Measurements from ENCODE around the gene GPR15LG. TPM values are rescaled to one million over a fixed set of nuclear protein-coding genes. Genes with fewer than 3 reads are reported as not detected.

The GPR15LG gene
- total RNA-seq, 2 donors from 2014 or later, result 515 to 560 TPM

DNA sequence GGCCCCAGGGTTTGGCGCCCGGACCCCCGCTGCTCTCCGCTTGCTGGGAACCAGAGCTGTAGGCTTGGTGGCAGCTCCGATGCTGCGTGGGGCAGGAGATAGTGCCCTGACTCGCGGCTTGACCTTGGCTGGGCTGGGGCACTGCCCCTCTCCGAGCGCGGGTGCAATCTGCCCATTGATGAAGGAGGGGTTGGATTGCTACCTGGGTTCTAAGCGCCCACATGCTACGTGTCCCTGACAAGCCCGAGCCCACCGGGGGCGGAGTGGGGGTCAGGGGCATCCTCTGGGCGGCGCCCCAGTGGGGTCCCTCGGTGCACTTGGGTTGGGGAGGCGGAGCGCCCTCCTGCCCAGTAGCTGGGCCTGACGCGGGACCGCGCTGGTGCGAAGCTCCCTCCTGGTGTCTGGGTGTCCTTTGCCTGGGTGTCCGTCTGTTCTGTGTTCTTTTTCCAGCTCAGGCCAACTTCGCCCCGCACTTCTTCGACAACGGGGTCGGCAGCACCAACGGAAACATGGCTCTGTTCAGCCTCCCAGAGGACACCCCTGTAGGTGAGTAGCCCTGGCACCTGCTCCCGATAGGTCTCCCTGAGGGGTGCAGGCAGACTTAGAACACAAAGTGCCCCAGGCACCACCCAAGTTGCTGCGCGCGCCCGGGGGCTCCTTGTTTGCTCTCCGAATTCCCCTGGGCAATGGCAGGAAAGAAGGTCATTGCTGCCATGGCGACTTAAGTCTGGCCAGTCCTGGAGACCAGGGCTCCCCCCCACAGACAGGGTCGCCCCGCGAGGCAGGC lies 21.6 kb downstream of the GPR15LG start:
- Histone ChIP-seq H3K27me3 (no peaks in the 10 kb centered on the region), H3K36me3 (no peaks in the 10 kb centered on the region), H3K9me3 (no peaks in the 10 kb centered on the region), H3K4me3 (peak overlapping the region; percentile 51), H3K9ac (ENCODE audit: low read depth in 2 of 2, low read length in 2 of 2) (peak overlapping the region; percentile 69 to 76), H3K4me1 (peaks cover 17% of the 10 kb centered on the region), H3K27ac (peak overlapping the region; percentile 77)
- TF ChIP-seq, protein P1, sequence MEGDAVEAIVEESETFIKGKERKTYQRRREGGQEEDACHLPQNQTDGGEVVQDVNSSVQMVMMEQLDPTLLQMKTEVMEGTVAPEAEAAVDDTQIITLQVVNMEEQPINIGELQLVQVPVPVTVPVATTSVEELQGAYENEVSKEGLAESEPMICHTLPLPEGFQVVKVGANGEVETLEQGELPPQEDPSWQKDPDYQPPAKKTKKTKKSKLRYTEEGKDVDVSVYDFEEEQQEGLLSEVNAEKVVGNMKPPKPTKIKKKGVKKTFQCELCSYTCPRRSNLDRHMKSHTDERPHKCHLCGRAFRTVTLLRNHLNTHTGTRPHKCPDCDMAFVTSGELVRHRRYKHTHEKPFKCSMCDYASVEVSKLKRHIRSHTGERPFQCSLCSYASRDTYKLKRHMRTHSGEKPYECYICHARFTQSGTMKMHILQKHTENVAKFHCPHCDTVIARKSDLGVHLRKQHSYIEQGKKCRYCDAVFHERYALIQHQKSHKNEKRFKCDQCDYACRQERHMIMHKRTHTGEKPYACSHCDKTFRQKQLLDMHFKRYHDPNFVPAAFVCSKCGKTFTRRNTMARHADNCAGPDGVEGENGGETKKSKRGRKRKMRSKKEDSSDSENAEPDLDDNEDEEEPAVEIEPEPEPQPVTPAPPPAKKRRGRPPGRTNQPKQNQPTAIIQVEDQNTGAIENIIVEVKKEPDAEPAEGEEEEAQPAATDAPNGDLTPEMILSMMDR (IDR thresholded peaks at IDR 0.05), result no peak
- intact Hi-C loops (cut with DNase I), result no loop called here
- DNase-seq, result no peak

DNA sequence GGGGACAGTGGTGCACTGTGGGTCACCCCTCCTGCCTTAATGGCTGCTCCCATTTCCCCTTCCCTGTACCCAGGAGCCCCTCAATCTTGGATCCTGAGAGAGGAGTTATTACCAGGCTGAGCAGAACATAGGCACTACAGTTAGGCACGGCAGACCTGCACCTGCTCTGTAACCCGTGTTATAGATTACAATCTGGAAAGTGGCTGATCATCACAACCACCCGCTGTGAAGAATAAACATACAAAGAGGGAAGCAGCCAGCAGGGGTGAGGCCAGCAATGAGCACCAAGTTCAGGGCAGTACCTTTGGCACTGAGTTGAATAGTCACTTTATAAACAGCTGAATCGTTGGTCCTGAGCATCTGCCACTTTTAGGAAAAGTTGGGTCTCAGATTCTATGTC lies 22.5 kb downstream of the GPR15LG start:
- no peaks in the 10 kb centered on the region for H3K27me3 ChIP-seq
- peak overlapping the region; percentile 77 for H3K27ac ChIP-seq

DNA sequence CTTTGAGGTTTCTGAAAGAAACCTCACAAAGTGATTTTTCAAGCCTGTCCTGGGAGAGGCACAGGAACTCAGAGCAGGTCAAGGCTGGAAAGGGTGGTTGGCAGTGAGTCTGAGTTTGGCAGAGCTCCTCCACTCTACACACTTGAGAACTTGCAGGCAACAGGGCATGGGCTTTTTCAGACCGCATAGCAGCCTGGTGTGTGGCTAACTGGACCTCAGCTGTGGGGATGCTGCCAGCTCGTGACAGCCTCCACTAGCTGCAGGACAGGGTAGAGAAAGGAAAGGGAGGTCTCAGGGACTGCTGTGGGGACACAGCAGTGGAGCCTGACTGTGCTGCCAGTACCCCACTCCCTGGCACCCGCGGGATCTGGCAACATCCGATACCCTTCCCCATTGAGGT lies 23.3 kb downstream of the GPR15LG start:
- no peaks in the 10 kb centered on the region for H3K36me3 ChIP-seq
- intact Hi-C loops (cut with DNase I), result no loop called here
- no peaks in the 10 kb centered on the region for H3K27me3 ChIP-seq
- H3K27ac ChIP-seq, result peak overlapping the region; percentile 77
- H3K4me1 ChIP-seq, result peaks cover 30% of the 10 kb centered on the region
- peak overlapping the region in 1 of 2 donors; percentile 76 for H3K9ac ChIP-seq (ENCODE audit: low read depth in 2 of 2, low read length in 2 of 2)
- TF ChIP-seq, protein P1 (IDR thresholded peaks at IDR 0.05), result no peak
- no peak for DNase-seq
- H3K4me3 ChIP-seq, result no peak overlapping the region
- H3K9me3 ChIP-seq, result no peaks in the 10 kb centered on the region

More for the DNA sequence above, 22.5 kb downstream of the GPR15LG start:
- H3K36me3 ChIP-seq, result no peaks in the 10 kb centered on the region
- intact Hi-C loops (cut with DNase I), result no loop called here
- H3K9me3 ChIP-seq, result no peaks in the 10 kb centered on the region
- TF ChIP-seq, protein P1 (IDR thresholded peaks at IDR 0.05), result no peak
- H3K9ac ChIP-seq (ENCODE audit: low read depth in 2 of 2, low read length in 2 of 2), result peak overlapping the region; percentile 69 to 76
- H3K4me3 ChIP-seq, result no peak overlapping the region
- peak; percentile 82 for DNase-seq
- H3K4me1 ChIP-seq, result peaks cover 24% of the 10 kb centered on the region

DNA sequence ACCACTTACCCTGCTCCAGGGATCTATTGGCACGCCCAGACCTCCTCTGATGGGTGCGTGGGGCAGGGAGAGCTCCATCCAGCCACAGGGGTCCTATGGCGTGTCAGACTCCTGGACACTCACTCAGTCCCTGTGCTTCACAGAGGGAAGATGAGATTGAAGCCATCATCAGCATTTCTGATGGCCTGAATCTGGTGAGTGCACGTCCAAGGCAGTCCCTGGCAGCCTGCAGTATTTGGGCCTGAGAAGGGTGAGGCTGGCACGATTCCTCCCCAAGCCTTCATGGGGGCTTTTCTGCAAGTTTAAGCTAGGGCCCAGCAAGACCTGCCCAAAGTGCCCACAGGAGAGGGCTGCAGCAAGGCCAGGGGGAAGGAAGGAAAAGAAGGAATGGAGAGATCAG lies 24.0 kb downstream of the GPR15LG start:
- TF ChIP-seq, protein P1 (IDR thresholded peaks at IDR 0.05), result no peak
- Histone ChIP-seq H3K4me3 (no peak overlapping the region), H3K27me3 (no peaks in the 10 kb centered on the region), H3K9ac (ENCODE audit: low read depth in 2 of 2, low read length in 2 of 2) (peak overlapping the region in 1 of 2 donors; percentile 76), H3K9me3 (no peaks in the 10 kb centered on the region), H3K27ac (peak overlapping the region; percentile 77), H3K4me1 (peaks cover 30% of the 10 kb centered on the region), H3K36me3 (no peaks in the 10 kb centered on the region)
- no peak for DNase-seq
- intact Hi-C loops (cut with DNase I), result no loop called here

DNA sequence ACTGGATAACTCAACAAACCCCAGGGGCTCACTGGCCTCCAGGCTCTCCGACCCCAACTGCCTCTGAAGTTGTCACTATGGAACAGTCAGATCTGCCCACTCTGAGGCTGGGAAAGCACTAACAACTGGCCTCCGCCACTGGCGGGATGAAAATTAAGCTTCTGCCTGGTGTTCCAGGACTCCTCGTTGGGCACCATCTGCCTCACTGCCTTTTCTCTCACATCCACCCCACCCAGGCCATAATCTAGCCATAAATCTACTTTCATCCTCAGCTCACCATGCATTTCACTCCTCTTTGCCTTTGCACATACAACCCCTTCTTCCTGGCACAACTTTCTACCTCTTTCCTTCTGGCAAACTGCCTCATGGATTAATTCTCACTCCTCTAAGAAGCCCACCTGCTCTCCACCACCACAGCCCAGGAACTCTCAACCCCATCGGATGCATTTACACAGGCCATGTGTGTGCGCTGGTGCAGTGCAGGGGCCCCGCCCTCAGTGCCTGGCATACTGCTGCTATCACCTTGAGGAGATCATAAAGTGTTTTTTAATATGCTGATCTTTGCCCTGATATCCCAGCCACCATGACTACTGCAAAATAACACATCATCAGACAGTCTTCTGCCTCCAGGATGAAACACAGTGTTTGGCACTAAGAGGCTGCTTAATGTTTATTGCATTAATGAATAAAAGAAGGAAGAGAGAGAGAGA lies 24.8 kb downstream of the GPR15LG start:
- Histone ChIP-seq H3K9ac (ENCODE audit: low read depth in 2 of 2, low read length in 2 of 2) (peak overlapping the region in 1 of 2 donors; percentile 76), H3K27me3 (no peaks in the 10 kb centered on the region), H3K4me1 (peaks cover 30% of the 10 kb centered on the region), H3K4me3 (no peak overlapping the region), H3K36me3 (no peaks in the 10 kb centered on the region), H3K9me3 (no peaks in the 10 kb centered on the region), H3K27ac (peak overlapping the region; percentile 77)
- intact Hi-C loops (cut with DNase I), result no loop called here
- DNase-seq, result peak; percentile 81
- TF ChIP-seq, protein P1 (IDR thresholded peaks at IDR 0.05), result no peak
